Measurements from ENCODE around the gene PFN3. TPM values are rescaled to one million over a fixed set of nuclear protein-coding genes. Genes with fewer than 3 reads are reported as not detected.
A peak's percentile ranks its signal among the peaks of the same experiment; 100 is the strongest.

Gene PFN3
- total and polyA plus RNA-seq, 2 of the 13 experiments (the other 11 are each of a cell fraction or from before 2014, with no cell fraction given), result not detected

DNA sequence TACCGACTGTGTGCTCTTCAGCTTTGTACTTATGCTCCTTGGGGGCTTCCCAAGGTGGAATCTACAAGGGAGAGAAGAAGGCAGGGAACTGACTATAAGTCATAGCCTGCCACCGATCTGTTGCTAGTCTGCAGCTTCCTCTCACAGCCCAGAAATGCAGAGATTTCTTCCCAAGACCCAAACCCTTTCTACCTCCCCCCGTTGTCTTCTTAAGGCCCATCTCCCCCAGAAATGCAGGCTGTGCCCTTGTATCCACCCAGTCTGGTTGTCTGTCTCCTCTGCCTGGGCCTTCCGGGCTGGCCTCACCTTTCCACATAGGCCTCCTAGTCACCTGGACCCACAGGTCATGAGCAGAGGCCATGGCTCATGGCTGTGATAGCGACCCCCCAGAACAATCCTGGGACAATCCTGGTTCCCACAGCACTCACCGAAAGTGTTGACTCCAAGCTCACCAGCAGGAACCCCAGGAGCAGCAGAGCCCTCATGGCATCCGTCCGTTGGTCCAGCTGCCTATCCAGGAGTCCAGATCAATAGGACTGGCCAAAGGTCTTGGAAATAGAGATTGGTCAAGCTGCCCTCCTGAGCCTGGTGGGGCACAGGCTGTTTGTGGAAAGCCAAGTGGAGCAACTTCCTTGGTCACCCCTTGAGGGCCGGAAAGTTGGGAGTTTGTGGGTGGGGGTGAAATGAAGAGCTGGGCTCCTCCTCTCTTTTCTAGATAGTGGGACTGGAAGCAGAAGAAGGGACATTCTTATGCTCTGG, 8.8 kb upstream of the PFN3 start, which contains the start of gene F12 (continued):
- no peak for TF ChIP-seq ZC3H4 (CRISPR knock-in tag; IDR thresholded peaks at IDR 0.05; ENCODE audit: borderline replicate concordance)
- TF ChIP-seq, protein P1, sequence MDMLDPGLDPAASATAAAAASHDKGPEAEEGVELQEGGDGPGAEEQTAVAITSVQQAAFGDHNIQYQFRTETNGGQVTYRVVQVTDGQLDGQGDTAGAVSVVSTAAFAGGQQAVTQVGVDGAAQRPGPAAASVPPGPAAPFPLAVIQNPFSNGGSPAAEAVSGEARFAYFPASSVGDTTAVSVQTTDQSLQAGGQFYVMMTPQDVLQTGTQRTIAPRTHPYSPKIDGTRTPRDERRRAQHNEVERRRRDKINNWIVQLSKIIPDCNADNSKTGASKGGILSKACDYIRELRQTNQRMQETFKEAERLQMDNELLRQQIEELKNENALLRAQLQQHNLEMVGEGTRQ (IDR thresholded peaks at IDR 0.05; ENCODE audit: low read depth, low read length), result no peak
- TF ChIP-seq, protein P1 (CRISPR knock-in tag; IDR thresholded peaks at IDR 0.05; ENCODE audit: borderline replicate concordance), result no peak
- TF ChIP-seq SIX4 (CRISPR knock-in tag; IDR thresholded peaks at IDR 0.05), result no peak
- no peak for TF ChIP-seq SMARCE1 (IDR thresholded peaks at IDR 0.05; ENCODE audit: borderline replicate concordance)
- TF ChIP-seq, protein P2, sequence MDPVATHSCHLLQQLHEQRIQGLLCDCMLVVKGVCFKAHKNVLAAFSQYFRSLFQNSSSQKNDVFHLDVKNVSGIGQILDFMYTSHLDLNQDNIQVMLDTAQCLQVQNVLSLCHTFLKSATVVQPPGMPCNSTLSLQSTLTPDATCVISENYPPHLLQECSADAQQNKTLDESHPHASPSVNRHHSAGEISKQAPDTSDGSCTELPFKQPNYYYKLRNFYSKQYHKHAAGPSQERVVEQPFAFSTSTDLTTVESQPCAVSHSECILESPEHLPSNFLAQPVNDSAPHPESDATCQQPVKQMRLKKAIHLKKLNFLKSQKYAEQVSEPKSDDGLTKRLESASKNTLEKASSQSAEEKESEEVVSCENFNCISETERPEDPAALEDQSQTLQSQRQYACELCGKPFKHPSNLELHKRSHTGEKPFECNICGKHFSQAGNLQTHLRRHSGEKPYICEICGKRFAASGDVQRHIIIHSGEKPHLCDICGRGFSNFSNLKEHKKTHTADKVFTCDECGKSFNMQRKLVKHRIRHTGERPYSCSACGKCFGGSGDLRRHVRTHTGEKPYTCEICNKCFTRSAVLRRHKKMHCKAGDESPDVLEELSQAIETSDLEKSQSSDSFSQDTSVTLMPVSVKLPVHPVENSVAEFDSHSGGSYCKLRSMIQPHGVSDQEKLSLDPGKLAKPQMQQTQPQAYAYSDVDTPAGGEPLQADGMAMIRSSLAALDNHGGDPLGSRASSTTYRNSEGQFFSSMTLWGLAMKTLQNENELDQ (CRISPR knock-in tag; IDR thresholded peaks at IDR 0.05; ENCODE audit: borderline replicate concordance), result no peak
- TF ChIP-seq, protein P3, sequence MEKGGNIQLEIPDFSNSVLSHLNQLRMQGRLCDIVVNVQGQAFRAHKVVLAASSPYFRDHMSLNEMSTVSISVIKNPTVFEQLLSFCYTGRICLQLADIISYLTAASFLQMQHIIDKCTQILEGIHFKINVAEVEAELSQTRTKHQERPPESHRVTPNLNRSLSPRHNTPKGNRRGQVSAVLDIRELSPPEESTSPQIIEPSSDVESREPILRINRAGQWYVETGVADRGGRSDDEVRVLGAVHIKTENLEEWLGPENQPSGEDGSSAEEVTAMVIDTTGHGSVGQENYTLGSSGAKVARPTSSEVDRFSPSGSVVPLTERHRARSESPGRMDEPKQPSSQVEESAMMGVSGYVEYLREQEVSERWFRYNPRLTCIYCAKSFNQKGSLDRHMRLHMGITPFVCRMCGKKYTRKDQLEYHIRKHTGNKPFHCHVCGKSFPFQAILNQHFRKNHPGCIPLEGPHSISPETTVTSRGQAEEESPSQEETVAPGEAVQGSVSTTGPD (CRISPR knock-in tag; IDR thresholded peaks at IDR 0.05), result peak; percentile 65; the same call in 1 of the 2 replicates
- no peak for TF ChIP-seq LCORL (IDR thresholded peaks at IDR 0.05)
- peak; percentile 67; the same call in 1 of the 2 replicates for TF ChIP-seq LCORL (CRISPR knock-in tag; IDR thresholded peaks at IDR 0.05)
- TF ChIP-seq, protein P4, sequence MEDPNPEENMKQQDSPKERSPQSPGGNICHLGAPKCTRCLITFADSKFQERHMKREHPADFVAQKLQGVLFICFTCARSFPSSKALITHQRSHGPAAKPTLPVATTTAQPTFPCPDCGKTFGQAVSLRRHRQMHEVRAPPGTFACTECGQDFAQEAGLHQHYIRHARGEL (CRISPR knock-in tag; IDR thresholded peaks at IDR 0.05), result no peak
- no peak for TF ChIP-seq ZNF530 (CRISPR knock-in tag; IDR thresholded peaks at IDR 0.05; ENCODE audit: low read depth)
- TF ChIP-seq NFATC3 (CRISPR knock-in tag; IDR thresholded peaks at IDR 0.05), result no peak
- TF ChIP-seq, protein P5, sequence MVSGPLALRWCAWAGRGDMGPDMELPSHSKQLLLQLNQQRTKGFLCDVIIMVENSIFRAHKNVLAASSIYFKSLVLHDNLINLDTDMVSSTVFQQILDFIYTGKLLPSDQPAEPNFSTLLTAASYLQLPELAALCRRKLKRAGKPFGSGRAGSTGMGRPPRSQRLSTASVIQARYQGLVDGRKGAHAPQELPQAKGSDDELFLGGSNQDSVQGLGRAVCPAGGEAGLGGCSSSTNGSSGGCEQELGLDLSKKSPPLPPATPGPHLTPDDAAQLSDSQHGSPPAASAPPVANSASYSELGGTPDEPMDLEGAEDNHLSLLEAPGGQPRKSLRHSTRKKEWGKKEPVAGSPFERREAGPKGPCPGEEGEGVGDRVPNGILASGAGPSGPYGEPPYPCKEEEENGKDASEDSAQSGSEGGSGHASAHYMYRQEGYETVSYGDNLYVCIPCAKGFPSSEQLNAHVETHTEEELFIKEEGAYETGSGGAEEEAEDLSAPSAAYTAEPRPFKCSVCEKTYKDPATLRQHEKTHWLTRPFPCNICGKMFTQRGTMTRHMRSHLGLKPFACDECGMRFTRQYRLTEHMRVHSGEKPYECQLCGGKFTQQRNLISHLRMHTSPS (CRISPR knock-in tag; IDR thresholded peaks at IDR 0.05; ENCODE audit: low read depth), result 0 out of 2 replicates have a peak, but pooled peaks have one; percentile 42
- TF ChIP-seq KLF6 (CRISPR knock-in tag; IDR thresholded peaks at IDR 0.05), result no peak
- TF ChIP-seq, protein P6, sequence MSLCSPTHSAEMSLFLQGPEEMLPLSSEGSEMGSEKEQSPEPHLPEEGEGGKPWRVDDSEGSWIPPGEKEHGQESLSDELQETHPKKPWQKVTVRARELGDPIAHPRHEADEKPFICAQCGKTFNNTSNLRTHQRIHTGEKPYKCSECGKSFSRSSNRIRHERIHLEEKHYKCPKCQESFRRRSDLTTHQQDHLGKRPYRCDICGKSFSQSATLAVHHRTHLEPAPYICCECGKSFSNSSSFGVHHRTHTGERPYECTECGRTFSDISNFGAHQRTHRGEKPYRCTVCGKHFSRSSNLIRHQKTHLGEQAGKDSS (CRISPR knock-in tag; IDR thresholded peaks at IDR 0.05; ENCODE audit: borderline replicate concordance, low read depth), result no peak
- TF ChIP-seq, protein P7, sequence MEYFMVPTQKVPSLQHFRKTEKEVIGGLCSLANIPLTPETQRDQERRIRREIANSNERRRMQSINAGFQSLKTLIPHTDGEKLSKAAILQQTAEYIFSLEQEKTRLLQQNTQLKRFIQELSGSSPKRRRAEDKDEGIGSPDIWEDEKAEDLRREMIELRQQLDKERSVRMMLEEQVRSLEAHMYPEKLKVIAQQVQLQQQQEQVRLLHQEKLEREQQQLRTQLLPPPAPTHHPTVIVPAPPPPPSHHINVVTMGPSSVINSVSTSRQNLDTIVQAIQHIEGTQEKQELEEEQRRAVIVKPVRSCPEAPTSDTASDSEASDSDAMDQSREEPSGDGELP (IDR thresholded peaks at IDR 0.05; ENCODE audit: borderline replicate concordance, low read depth), result peak; percentile 56; the same call in 1 of the 2 replicates
- no peak for TF ChIP-seq NCOA2 (CRISPR knock-in tag; IDR thresholded peaks at IDR 0.05)
- TF ChIP-seq MIXL1 (CRISPR knock-in tag; IDR thresholded peaks at IDR 0.05), result no peak
- TF ChIP-seq POLR2AphosphoS5 (IDR thresholded peaks at IDR 0.05; ENCODE audit: low read depth, low read length), result peak; percentile 45; the same call in 1 of the 2 replicates
- TF ChIP-seq SP5 (CRISPR knock-in tag; IDR thresholded peaks at IDR 0.05; ENCODE audit: borderline replicate concordance, low read depth), result no peak

All from HepG2 (cell line).